ENCODE measurements around the gene TAAR1. TPM values are rescaled to one million over a fixed set of nuclear protein-coding genes. Genes with fewer than 3 reads are reported as not detected.
"Not testable (repeated sequence)": the region's sequence is repeated elsewhere in the genome, so short reads cannot be mapped to it uniquely, and the experiment has no call there.

TAAR1 gene
- total RNA-seq, 1 experiment from 2014 or later, result not detected

DNA sequence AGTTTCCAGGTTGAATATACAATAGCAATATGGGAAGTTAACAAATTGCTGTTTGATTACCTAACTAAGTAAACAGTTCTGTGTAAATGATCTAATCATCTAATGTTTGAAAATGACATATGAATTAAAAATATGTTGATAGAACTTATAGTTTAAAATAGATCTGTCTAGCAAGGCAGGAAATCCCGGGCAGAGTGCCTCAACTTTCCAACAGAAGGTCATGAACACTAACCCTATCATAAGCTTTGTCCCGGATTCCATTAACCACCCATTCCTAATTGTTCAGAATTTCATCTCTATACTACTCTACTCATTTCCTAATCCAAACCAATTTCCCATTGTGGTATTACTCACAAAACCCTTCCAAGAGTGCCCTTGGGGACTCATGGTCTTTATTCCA is 10.2 kb downstream of the TAAR1 start:
- peaks cover 26% of the 10 kb centered on the region for H3K4me1 ChIP-seq (replicated peaks; ENCODE audit: insufficient read depth)
- no peaks in the 10 kb centered on the region for H3K36me3 ChIP-seq (ENCODE audit: low read depth)
- 0 out of 2 replicates have a peak overlapping the region, but pooled peaks have one; percentile 4 for H3K4me2 ChIP-seq
- H3K4me3 ChIP-seq, result no peak overlapping the region
- TF ChIP-seq EZH2 (IDR thresholded peaks at IDR 0.05; ENCODE audit: low read depth), result no peak
- TF ChIP-seq, protein P1, sequence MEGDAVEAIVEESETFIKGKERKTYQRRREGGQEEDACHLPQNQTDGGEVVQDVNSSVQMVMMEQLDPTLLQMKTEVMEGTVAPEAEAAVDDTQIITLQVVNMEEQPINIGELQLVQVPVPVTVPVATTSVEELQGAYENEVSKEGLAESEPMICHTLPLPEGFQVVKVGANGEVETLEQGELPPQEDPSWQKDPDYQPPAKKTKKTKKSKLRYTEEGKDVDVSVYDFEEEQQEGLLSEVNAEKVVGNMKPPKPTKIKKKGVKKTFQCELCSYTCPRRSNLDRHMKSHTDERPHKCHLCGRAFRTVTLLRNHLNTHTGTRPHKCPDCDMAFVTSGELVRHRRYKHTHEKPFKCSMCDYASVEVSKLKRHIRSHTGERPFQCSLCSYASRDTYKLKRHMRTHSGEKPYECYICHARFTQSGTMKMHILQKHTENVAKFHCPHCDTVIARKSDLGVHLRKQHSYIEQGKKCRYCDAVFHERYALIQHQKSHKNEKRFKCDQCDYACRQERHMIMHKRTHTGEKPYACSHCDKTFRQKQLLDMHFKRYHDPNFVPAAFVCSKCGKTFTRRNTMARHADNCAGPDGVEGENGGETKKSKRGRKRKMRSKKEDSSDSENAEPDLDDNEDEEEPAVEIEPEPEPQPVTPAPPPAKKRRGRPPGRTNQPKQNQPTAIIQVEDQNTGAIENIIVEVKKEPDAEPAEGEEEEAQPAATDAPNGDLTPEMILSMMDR (conservative IDR thresholded peaks at IDR 0.05), result no peak
- peaks cover 10% of the 10 kb centered on the region; the same call in 1 of the 2 replicates for H3K9me3 ChIP-seq (ENCODE audit: insufficient read depth, low read depth)
- no peaks in the 10 kb centered on the region for H3K9me2 ChIP-seq (ENCODE audit: insufficient read depth)
- intact Hi-C loops (cut with micrococcal nuclease; ENCODE audit: unreplicated experiment), result no loop called here
- no peaks in the 10 kb centered on the region for H4K20me1 ChIP-seq (ENCODE audit: insufficient read depth)
- H3F3A ChIP-seq (ENCODE audit: insufficient read depth, low read depth), result peaks cover 7% of the 10 kb centered on the region; the same call in 1 of the 2 replicates
- POLR2A ChIA-PET (ENCODE audit: unreplicated experiment), result no interaction called here
- no TSS peak for BruUV-seq (replicated peaks)
- no peaks in the 10 kb centered on the region for H3K27me3 ChIP-seq (ENCODE audit: insufficient read depth, low read depth)
- no peak for DNase-seq
- H2AFZ ChIP-seq, result no peak overlapping the region
- H3K79me2 ChIP-seq (ENCODE audit: low read depth), result no peaks in the 10 kb centered on the region
- peak overlapping the region; percentile 48 for H3K27ac ChIP-seq
- CTCF ChIA-PET, result no interaction called here

DNA sequence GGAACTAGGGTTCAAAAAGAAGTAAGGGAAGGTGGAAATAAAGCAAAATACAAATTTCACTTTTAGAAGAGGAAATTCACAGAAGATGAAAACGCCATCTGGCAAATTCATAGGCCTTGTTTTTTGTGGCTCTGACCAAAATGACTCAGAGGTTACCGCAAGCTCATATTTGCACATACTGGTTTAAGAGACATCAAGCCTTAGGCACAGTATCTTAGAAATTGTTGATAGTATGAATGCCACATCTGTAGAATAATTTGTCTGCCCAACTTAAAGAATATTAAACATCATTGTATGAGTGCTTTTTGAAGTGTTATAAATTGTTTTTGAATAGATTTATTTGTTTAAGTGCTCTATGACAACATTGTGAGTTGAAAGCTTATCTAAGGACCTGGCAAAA is 10.6 kb downstream of the TAAR1 start:
- H3K4me3 ChIP-seq, result no peak overlapping the region
- H2AFZ ChIP-seq, result peak overlapping the region; percentile 55
- ChIA-PET CTCF (no interaction called here), POLR2A (ENCODE audit: unreplicated experiment) (interaction anchor here (0.6 kb wide), 2 partner anchors 23 to 27 kb away, joined by 3 to 4 read pairs; no protein-coding TSS in a partner anchor)
- peaks cover 10% of the 10 kb centered on the region; the same call in 1 of the 2 replicates for H3K9me3 ChIP-seq (ENCODE audit: insufficient read depth, low read depth)
- H3K36me3 ChIP-seq (ENCODE audit: low read depth), result no peaks in the 10 kb centered on the region
- no peaks in the 10 kb centered on the region for H3K9me2 ChIP-seq (ENCODE audit: insufficient read depth)
- H3K27ac ChIP-seq, result peak overlapping the region; percentile 48
- no peaks in the 10 kb centered on the region for H3K27me3 ChIP-seq (ENCODE audit: insufficient read depth, low read depth)
- BruUV-seq (replicated peaks), result no TSS peak
- H4K20me1 ChIP-seq (ENCODE audit: insufficient read depth), result no peaks in the 10 kb centered on the region
- peak in 1 of 2 experiments; percentile 65 for DNase-seq
- no peaks in the 10 kb centered on the region for H3K79me2 ChIP-seq (ENCODE audit: low read depth)
- TF ChIP-seq EZH2 (IDR thresholded peaks at IDR 0.05; ENCODE audit: low read depth), result no peak
- TF ChIP-seq, protein P1 (conservative IDR thresholded peaks at IDR 0.05), result no peak
- H3K4me1 ChIP-seq (replicated peaks; ENCODE audit: insufficient read depth), result peaks cover 26% of the 10 kb centered on the region
- 0 out of 2 replicates have a peak overlapping the region, but pooled peaks have one; percentile 4 for H3K4me2 ChIP-seq
- intact Hi-C loops (cut with micrococcal nuclease; ENCODE audit: unreplicated experiment), result no loop called here
- H3F3A ChIP-seq (ENCODE audit: insufficient read depth, low read depth), result peaks cover 7% of the 10 kb centered on the region; the same call in 1 of the 2 replicates

DNA sequence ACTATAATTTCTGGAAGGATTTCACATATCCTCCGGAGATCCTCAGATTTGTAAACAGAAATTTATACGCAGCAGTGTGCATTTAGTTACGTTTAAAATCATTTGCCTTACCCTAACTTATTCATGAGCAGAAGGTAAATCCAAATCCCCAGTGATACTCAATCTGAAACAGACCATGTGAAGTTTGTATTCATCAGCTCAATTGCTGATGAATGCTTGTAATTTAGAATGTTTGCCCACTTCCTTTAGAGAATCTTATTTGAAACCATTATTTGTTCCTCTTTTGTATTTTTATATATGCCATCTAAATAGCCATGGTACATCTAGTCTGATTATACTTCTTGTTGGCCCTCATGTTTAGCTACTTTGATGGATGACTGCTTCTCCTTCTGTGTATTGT is 15.4 kb downstream of the TAAR1 start:
- TF ChIP-seq, protein P1 (conservative IDR thresholded peaks at IDR 0.05), result no peak
- no peak for TF ChIP-seq EZH2 (IDR thresholded peaks at IDR 0.05; ENCODE audit: low read depth)
- H3K9me3 ChIP-seq (ENCODE audit: insufficient read depth, low read depth), result peaks cover 4% of the 10 kb centered on the region; the same call in 1 of the 2 replicates
- peaks cover 6% of the 10 kb centered on the region; the same call in 1 of the 2 replicates for H3F3A ChIP-seq (ENCODE audit: insufficient read depth, low read depth)
- peaks cover 8% of the 10 kb centered on the region for H3K4me1 ChIP-seq (replicated peaks; ENCODE audit: insufficient read depth)
- no peaks in the 10 kb centered on the region for H4K20me1 ChIP-seq (ENCODE audit: insufficient read depth)
- DNase-seq, result no peak
- H3K4me2 ChIP-seq, result no peak overlapping the region
- CTCF ChIA-PET, result no interaction called here
- no peaks in the 10 kb centered on the region for H3K36me3 ChIP-seq (ENCODE audit: low read depth)
- no peaks in the 10 kb centered on the region for H3K9me2 ChIP-seq (ENCODE audit: insufficient read depth)
- H3K27me3 ChIP-seq (ENCODE audit: insufficient read depth, low read depth), result no peaks in the 10 kb centered on the region
- H3K27ac ChIP-seq, result no peak overlapping the region
- POLR2A ChIA-PET (ENCODE audit: unreplicated experiment), result no interaction called here
- no peak overlapping the region for H3K4me3 ChIP-seq
- no TSS peak for BruUV-seq (replicated peaks)
- intact Hi-C loops (cut with micrococcal nuclease; ENCODE audit: unreplicated experiment), result no loop called here
- no peaks in the 10 kb centered on the region for H3K79me2 ChIP-seq (ENCODE audit: low read depth)
- no peak overlapping the region for H2AFZ ChIP-seq

DNA sequence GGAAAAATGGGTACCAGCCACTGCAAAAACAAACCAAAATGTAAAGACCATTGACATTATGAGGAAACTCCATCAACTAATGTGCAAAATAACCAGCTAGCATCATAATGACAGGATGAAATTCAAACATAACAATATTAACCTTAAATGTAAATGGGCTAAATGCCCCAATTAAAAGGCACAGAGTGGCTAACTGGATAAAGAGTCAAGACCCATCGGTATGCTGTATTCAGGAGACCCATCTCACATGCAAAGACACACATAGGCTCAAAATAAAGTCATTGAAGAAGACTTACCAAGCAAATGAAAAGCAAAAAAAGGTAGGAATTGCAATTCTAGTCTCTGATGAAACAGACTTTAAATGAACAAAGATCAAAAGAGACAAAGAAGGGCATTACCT is 21.8 kb downstream of the TAAR1 start:
- POLR2A ChIA-PET (ENCODE audit: unreplicated experiment); H2AFZ ChIP-seq; H3K9me2 ChIP-seq (ENCODE audit: insufficient read depth); H4K20me1 ChIP-seq (ENCODE audit: insufficient read depth); H3K9me3 ChIP-seq (ENCODE audit: insufficient read depth, low read depth); DNase-seq; H3K4me1 ChIP-seq (replicated peaks; ENCODE audit: insufficient read depth); intact Hi-C loops (cut with micrococcal nuclease; ENCODE audit: unreplicated experiment); H3K27me3 ChIP-seq (ENCODE audit: insufficient read depth, low read depth); BruUV-seq (replicated peaks); H3F3A ChIP-seq (ENCODE audit: insufficient read depth, low read depth); H3K27ac ChIP-seq; H3K36me3 ChIP-seq (ENCODE audit: low read depth); H3K4me2 ChIP-seq; H3K79me2 ChIP-seq (ENCODE audit: low read depth); CTCF ChIA-PET; H3K4me3 ChIP-seq: not testable (repeated sequence)

DNA sequence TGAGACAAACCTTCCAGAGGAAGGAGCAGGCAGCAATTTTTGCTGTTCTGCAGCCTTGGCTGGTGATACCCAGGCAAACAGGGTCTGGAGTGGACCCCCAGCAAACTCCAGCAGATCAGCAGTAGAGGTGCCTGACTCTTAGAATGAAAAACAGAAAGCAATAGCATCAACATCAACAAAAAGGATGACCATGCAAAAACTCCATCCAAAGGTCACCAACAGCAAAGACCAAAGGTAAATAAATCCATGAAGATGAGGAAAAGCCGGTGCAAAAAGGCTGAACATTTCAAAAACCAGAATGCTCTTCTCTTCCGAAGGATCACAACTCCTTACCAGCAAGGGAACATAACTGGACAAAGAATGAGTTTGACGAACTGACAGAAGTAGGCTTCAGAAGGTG is 23.1 kb downstream of the TAAR1 start:
- H3K27me3 ChIP-seq (ENCODE audit: insufficient read depth, low read depth); POLR2A ChIA-PET (ENCODE audit: unreplicated experiment); H4K20me1 ChIP-seq (ENCODE audit: insufficient read depth); H3K4me2 ChIP-seq; H3K79me2 ChIP-seq (ENCODE audit: low read depth); intact Hi-C loops (cut with micrococcal nuclease; ENCODE audit: unreplicated experiment); H3K9me2 ChIP-seq (ENCODE audit: insufficient read depth); DNase-seq; H3F3A ChIP-seq (ENCODE audit: insufficient read depth, low read depth); H3K4me1 ChIP-seq (replicated peaks; ENCODE audit: insufficient read depth); CTCF ChIA-PET; H3K4me3 ChIP-seq; H3K36me3 ChIP-seq (ENCODE audit: low read depth); BruUV-seq (replicated peaks); H3K27ac ChIP-seq; H2AFZ ChIP-seq; H3K9me3 ChIP-seq (ENCODE audit: insufficient read depth, low read depth): not testable (repeated sequence)

All from PC-9 (cell line).